GM18519 (cell line): ENCODE results near the gene SPDYE2B.
"Not testable (repeated sequence)": the region's sequence is repeated elsewhere in the genome, so short reads cannot be mapped to it uniquely, and the experiment has no call there.

ENCODE experiments used
- ATAC-seq: cut with Tn5 transposase; IDR thresholded peaks from one replicate; pipeline ENCODE4 v1.9.1; 2021; ENCODE audit warnings: mild to moderate bottlenecking, moderate library complexity; ENCODE audit not compliant: unreplicated experiment, low FRiP score

SPDYE2B gene

DNA sequence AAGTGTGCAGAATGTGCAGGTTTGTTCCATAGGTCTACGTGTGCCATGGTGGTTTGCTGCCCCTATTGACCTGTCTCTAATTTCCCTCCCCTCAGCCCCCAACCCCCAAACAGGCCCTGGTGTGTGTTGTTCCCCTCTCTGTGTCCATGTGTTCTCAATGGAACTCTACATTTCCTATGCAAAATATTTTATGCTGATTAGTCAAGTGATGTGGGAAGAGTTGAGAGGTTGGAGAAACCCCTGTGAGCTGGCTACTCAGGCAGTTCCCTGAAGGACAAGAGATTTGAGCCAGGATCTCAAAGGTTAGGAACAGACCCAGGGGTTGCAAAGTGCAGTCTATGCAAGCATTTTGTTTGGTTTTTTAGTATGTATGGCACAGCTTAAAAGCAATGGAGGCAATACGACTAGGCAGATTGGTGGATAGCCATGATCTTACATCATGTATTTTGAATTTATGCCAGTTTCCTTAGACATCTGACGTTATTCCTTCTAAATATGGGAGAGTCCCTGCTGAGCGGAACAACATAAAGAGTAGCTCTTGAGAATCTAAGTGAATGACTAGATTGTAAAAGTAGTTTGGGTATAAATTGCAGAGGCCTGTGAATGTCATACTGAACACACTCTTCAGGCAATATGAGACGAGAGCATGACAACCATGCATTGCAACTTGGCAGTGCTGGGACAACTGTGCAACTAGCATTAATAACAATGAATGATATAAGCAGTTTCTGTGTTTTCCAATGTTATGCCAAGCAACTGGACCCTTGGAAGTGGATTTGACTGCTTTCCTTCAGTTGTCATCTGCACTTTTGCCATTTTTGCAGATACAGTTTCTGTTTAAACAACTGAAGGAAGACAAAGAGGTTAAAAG lies 47.8 kb downstream of the SPDYE2B start:
- not testable (repeated sequence) for ATAC-seq

DNA sequence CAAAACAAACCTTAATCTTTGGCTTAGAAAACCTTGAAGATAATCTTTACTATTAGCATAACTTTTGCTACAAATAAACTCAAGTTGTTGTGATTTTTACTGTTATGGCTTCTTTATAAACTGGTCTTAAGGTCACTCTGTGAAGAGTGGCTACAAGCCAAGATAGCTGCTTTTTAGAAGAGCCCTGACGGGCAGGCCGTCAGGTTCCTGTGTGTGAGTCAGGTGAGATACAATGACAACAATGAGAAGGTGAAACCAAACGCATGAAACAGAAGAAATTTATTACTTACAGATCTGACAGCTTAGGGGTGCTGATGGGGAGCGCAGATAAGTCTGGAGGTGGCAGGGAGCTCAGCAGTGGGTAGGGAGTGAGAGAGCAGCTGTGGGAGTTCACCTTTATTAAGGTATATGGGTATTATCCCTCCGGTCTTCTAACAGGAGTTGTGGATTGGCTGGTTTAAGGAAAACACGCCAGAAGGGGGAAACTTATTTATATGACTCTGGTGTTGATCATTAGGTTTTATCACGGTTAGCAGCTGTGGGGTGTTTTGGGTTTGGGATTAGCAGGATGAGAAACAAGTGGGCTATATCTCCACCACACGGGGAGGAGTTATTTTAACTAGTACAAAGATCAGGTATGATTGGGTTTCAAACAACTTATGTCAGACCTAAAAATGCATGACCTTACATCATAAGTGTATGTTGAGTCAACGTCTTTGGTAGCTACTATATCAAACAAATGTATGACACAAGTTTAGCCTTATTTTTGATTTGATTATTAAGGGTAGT lies 49.0 kb downstream of the SPDYE2B start:
- ATAC-seq, result not testable (repeated sequence)
